Fibroblast of pulmonary artery (primary cell): Measurements from ENCODE around the gene ZNF222.
A peak's percentile ranks its signal among the peaks of the same experiment; 100 is the strongest.

Experiments used
- DNase-seq: peaks from one replicate; pipeline ENCODE4 v3.0.0-alpha.2; 2010; ENCODE audit warnings: low read depth
- H3K4me3 ChIP-seq: replicated peaks from 2 replicates; pipeline ENCODE4 v1.5.1; 2011; ENCODE audit warnings: low read depth, mild to moderate bottlenecking, control low read depth, low read length, moderate library complexity
- TF ChIP-seq, protein P1 (sequence below): IDR thresholded peaks from 2 replicates; pipeline ENCODE4 v1.5.1; 2011; ENCODE audit warnings: mild to moderate bottlenecking, control low read depth, low read length, inconsistent platforms; ENCODE audit errors: missing control alignments

Gene ZNF222

DNA sequence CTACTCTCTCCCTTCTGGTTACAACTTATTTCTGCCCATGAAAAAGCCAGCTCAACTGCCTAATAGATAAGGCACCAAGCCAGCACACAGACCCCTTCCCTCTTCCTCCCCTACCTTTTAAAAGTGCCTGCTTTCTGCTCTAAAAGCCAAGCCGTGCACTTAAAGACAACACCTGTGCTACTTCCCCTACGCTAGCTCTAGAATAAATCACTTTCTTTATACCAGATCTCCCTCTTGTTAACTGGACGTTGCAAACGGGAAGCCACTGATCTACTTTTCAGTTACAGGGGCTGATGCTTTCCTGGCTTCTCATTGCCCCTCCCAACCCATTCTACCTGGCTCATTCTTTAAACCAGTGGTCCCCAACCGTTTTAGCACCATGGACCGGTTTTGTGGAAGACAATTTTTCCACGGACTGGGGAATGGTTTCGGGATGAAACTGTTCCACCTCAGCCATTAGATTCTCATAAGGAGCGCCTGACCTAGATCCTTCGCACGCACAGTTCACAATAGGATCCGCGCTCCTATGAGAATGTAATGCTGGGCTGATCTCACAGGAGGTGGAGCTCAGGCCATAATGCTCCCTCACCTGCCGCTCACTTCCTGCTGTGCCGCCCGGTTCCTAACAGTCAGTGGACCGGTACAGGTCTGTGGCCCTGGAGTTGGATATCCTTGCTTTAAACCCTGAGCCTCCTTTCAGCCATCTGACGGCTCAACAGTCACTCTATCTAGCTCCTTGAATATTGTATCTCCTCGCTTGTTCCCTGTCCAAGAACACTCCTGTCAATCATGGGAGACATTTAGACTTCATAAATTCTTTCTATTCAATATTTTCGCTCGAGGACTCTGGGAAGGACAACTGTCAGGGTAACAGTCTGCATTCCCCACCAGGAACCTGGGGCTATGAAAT is 25.8 kb downstream of the ZNF222 start:
- TF ChIP-seq, protein P1, sequence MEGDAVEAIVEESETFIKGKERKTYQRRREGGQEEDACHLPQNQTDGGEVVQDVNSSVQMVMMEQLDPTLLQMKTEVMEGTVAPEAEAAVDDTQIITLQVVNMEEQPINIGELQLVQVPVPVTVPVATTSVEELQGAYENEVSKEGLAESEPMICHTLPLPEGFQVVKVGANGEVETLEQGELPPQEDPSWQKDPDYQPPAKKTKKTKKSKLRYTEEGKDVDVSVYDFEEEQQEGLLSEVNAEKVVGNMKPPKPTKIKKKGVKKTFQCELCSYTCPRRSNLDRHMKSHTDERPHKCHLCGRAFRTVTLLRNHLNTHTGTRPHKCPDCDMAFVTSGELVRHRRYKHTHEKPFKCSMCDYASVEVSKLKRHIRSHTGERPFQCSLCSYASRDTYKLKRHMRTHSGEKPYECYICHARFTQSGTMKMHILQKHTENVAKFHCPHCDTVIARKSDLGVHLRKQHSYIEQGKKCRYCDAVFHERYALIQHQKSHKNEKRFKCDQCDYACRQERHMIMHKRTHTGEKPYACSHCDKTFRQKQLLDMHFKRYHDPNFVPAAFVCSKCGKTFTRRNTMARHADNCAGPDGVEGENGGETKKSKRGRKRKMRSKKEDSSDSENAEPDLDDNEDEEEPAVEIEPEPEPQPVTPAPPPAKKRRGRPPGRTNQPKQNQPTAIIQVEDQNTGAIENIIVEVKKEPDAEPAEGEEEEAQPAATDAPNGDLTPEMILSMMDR = no peak
- DNase-seq = peak; percentile 8
- peak overlapping the region; percentile 82 for H3K4me3 ChIP-seq

DNA sequence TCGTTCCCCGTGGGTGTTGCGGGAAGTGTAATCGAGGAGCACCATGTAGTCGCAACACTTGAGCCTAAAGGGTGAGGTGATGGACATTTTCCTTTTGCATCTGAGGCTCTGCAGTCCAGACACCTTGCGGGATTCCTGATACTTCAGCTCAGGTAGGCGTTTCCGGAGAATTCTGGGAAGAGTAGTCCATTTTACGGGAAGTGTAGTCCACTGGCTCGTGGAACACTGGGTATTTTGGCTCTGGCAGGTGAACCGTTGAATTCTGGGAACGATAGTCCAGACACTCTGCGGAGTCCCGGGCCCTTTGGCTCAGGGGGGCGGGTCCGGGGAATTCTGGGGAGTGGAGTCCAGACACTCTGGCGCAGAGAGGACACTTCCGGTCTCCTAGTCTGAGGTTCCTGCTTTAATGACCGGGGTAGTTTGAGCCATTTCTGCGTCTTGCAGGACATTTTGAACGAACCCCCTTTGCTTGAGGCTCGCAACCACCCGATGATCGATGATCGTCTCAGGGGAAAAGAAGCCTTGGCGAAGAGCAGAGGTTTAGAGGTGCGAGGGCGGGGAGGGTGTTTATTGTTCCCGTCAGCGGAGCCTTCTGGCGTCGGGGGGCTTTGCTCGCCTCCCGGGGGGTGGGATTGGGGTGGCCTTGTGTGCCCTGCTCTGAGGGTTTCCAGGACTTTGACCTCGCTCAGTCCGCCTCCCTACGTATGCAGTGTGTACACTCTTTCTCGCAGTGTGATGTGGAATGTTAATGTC is 26.6 kb downstream of the ZNF222 start, which contains the start of gene ZNF223:
Gene ZNF223, plus strand, starts transcription at position 387 of the 753 bp plus-strand sequence. CDS start 3,141 bp downstream, outside the sequence.
- peak within 1 kb of the TSS; percentile 82 for H3K4me3 ChIP-seq
- peak; percentile 94 for DNase-seq
- TF ChIP-seq, protein P1 = no peak

DNA sequence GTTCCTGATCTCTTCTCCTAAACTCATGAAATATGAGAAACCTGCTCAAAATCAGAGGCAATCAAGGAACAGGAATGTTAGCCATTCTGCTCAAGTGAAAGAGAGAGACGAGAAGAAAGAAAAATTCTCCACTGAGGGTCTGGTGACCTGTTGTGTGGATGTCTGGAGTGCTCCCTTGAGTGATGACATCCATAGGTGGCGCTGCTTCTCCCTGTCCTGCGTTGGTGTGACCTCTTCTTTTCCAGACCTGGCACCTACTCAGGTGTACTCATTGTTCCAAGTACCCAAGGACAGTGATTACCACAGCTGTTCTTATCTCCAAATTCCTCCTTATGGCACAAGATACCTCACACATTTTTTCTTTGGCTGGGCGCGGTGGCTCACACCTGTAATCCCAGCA is 30.7 kb downstream of the ZNF222 start:
- no peak for DNase-seq
- H3K4me3 ChIP-seq = no peak overlapping the region
- TF ChIP-seq, protein P1 = no peak

DNA sequence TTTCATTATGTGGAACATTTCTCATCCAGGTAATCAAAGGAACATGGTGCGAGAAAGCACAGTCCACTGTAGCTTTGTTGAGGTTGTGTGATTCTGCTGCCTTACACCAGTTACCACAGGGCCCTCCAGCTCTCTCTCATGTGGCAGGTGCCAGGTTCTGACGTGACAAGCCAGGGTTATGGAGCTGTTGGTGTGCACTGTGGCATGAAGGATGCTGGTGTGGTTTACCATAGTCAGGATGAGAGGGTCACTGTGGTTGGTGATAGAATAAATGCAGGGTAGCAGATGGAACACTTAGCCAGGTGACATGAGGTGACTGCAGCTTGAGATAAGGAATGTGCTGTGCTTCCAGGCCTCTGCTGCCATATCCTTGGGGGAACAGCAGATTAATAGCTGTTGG is 34.0 kb downstream of the ZNF222 start:
- no peak overlapping the region for H3K4me3 ChIP-seq
- TF ChIP-seq, protein P1 = no peak
- DNase-seq = no peak

DNA sequence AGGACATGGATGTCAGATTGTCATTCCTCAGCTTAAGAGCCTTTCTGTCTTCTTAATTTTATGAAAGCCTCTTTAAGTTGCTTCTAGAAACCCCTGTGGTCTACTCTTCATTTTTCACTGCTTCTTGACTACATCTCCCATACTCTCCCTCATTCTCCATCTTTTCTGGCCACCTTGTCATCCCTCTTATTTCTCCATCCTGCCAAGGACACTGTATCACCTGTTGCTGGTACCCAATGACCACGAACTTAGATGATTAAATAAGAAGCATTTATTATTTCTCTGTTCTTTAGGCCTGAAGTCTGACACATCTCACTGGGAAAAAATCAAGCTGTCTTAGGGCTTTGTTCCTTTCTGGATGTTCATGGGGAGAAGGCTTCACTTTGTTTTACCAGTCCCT is 35.9 kb downstream of the ZNF222 start:
- H3K4me3 ChIP-seq = no peak overlapping the region
- DNase-seq = no peak
- TF ChIP-seq, protein P1 = no peak

DNA sequence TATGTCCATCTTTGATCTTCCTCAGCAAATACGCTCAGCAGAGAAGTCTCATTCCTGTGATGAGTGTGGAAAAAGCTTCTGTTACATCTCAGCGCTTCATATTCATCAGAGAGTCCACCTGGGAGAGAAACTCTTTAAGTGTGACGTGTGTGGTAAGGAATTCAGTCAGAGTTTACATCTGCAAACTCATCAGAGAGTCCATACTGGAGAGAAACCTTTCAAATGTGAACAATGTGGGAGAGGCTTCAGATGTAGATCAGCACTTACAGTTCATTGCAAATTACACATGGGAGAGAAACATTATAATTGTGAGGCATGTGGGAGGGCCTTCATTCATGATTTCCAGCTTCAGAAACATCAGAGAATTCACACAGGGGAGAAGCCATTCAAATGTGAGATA is 41.1 kb downstream of the ZNF222 start:
- TF ChIP-seq, protein P1 = no peak
- DNase-seq = no peak
- no peak overlapping the region for H3K4me3 ChIP-seq
